ENCODE results near the gene PTPN14.
"Not testable (repeated sequence)": the region's sequence is repeated elsewhere in the genome, so short reads cannot be mapped to it uniquely, and the experiment has no call there.

Gene PTPN14

DNA sequence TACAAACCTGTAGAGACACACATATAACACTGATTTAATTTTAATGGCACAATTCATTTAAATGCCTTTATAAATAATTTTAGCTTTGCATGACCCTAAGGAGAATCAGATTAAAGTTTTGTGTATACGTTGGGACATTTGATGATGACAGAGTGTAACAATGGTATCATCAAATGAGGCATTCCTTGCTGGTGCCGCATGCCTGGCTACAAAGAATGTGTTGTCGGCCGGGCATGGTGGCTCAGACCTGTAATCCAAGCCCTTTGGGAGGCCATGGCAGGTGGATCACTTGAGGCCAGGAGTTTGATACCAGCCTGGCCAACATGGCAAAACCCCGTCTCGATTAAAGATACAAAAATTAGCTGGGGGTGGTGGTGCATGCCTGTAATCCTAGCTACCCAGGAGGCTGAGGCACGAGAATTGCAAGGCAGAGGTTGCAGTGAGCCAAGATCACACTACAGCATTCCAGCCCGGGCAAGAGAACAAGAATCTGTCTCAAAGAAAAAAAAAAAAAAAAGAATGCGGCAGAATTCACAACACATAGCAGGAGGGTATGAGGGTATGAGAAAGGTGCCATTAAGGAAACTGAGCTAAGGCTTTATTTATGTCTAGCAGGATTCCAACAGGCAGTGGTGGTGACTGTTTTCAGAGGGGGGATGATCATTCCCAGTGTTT is 58.9 kb downstream of the PTPN14 start:
- TF ChIP-seq, protein P1, sequence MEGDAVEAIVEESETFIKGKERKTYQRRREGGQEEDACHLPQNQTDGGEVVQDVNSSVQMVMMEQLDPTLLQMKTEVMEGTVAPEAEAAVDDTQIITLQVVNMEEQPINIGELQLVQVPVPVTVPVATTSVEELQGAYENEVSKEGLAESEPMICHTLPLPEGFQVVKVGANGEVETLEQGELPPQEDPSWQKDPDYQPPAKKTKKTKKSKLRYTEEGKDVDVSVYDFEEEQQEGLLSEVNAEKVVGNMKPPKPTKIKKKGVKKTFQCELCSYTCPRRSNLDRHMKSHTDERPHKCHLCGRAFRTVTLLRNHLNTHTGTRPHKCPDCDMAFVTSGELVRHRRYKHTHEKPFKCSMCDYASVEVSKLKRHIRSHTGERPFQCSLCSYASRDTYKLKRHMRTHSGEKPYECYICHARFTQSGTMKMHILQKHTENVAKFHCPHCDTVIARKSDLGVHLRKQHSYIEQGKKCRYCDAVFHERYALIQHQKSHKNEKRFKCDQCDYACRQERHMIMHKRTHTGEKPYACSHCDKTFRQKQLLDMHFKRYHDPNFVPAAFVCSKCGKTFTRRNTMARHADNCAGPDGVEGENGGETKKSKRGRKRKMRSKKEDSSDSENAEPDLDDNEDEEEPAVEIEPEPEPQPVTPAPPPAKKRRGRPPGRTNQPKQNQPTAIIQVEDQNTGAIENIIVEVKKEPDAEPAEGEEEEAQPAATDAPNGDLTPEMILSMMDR (conservative IDR thresholded peaks at IDR 0.05; ENCODE audit: control insufficient read depth, insufficient read depth, low read depth, low read length) = no peak
- peak; percentile 24 for DNase-seq (ENCODE audit: low read depth)

DNA sequence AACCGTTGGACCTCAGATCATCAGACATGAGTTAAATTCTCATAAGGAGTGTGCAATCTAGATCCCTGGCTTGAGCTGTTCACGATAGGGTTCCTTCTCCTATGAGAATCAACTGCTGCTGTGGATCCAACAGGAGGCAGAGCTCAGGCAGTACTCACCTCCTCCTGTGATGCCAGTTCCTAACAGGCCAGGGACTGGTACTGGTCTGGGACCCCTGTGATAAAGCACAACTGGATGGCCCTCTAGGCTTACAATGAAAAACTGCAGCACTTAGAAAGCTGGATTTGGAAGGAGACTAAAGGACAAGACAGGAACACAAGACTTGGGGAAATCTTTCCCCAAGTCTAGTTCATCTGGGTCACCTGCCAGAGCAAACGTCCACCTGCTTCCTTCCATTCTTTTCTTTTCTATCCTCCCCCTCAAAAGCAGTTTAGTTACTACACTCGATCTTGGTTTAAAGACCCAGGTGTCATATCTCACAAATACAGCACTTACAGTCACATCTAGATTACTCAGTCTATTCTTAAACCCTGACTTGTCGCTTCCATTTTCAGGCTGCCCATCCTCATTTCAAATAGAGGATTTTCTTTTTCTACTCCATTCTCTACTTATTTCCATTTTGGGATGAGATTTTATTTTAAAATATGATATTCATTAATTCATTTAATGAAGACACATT is 59.8 kb downstream of the PTPN14 start:
- H3K4me3 ChIP-seq (ENCODE audit: control insufficient read depth, low read depth, low read length) = no peak overlapping the region
- TF ChIP-seq, protein P1 (conservative IDR thresholded peaks at IDR 0.05; ENCODE audit: control insufficient read depth, insufficient read depth, low read depth, low read length) = no peak
- DNase-seq (ENCODE audit: low read depth) = no peak

More for the DNA sequence above, 58.9 kb downstream of the PTPN14 start:
- no peak overlapping the region for H3K4me3 ChIP-seq (ENCODE audit: control insufficient read depth, low read depth, low read length)

DNA sequence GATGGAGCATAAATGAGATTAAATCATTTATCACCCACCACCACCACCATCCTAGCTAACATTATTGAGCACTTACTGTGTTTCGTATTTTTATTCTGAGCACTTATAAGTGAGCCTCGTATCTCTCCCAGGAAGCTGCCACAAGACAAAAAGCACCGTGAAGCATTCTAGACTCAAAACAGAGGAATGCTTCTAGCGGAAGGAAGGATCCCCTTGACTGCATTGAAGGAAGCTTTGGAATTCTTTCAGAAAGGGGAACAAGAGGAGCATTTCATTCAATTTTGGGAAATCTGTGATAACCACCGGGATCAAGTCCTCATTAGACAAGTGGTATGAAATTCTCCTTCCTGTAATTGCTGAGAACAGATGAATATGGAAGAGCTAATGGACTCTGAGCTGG is 66.3 kb downstream of the PTPN14 start:
- TF ChIP-seq, protein P1 (conservative IDR thresholded peaks at IDR 0.05; ENCODE audit: control insufficient read depth, insufficient read depth, low read depth, low read length) = no peak
- DNase-seq (ENCODE audit: low read depth) = no peak

DNA sequence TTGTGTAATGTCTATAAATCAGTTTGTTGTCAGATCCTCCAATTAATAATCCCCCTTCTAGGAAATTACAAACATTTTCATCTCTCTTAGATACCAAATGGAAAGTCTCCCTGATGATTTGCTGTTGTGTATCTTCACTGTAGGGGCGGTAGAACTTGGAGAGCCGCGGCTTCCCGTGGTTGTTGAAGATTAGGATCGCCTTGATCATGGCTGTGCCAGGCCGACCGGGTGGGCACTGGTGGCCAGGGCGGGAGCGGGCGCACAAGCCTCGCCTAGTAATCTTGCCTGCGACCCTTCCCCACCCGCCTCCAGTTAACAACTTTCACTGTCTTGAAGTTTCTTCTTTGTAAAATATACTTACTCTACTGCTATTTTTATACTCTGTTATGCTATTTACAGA is 68.2 kb downstream of the PTPN14 start:
- not testable (repeated sequence) for DNase-seq (ENCODE audit: low read depth); H3K4me3 ChIP-seq (ENCODE audit: control insufficient read depth, low read depth, low read length)

More for the DNA sequence above, 66.3 kb downstream of the PTPN14 start:
- no peak overlapping the region for H3K4me3 ChIP-seq (ENCODE audit: control insufficient read depth, low read depth, low read length)

DNA sequence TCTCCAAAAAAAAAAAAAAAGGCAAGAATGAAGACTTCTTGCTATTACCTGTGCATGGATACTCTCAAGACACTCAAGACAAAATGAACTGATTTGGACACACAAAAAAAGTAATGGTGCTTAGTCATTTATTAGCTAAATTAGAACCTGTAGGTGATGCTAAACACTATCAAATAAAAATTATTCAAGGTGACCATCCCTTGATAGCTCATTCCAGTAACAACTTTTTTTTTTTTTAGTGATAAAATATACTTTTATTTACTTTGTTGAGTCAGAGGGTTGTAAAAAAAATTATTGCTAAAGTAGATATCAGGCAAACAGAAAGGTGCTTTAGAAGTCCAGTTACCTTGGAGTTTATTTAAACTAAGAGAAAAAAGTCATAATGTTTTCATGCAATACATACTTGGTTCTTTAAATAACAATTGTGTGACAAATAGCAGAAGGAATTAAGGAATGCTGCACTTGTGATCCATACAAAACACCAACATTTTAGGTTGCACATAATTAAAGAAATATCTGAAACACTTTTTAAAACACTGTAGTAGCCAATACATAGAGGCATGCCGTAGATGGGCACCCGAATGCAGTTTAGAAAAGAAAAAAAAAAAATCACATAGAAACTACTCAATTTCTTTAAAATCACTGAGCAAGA is 69.3 kb downstream of the PTPN14 start:
- H3K4me3 ChIP-seq (ENCODE audit: control insufficient read depth, low read depth, low read length); DNase-seq (ENCODE audit: low read depth): not testable (repeated sequence)

DNA sequence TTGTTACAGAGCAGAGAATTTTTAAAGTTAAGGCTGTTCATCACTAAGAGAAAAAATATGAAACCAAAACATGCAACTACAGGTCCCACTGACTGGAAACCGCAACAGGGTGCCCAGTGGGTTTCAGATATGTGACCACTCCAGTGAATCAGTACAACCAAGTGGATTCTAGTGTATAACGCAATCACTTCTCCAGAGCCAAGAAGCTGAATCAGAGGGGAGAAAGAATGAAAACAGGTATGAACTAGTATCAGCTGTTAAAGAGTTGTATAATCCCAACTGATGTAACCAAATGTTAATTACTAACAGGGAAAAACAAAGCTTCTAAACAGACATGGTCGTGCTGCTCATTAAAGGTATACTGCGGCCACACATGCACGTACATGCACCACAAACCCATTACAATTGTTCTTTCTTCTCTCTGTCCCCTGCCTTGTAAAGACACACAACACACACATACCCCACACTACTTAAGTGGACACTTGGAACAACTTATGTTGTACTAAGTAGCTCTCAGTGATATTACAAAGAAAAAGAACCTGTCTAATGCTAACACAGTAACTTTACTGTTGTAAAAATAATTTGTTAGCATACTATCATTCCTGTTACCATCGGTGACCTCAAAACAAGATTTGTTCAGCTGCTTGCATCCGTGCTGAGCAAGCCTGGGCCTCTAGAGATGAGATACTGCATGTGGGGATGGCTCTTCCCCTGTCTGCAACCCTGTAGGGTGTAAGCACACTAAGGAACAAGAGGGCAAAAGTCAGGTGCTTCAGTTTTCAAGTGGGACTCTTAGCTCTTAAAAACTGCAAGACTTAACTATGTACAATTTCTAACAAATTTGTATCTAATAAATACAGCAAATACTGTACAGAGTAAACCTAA is 74.2 kb downstream of the PTPN14 start:
- TF ChIP-seq, protein P1 (conservative IDR thresholded peaks at IDR 0.05; ENCODE audit: control insufficient read depth, insufficient read depth, low read depth, low read length) = no peak
- no peak overlapping the region for H3K4me3 ChIP-seq (ENCODE audit: control insufficient read depth, low read depth, low read length)
- DNase-seq (ENCODE audit: low read depth) = peak; percentile 92

DNA sequence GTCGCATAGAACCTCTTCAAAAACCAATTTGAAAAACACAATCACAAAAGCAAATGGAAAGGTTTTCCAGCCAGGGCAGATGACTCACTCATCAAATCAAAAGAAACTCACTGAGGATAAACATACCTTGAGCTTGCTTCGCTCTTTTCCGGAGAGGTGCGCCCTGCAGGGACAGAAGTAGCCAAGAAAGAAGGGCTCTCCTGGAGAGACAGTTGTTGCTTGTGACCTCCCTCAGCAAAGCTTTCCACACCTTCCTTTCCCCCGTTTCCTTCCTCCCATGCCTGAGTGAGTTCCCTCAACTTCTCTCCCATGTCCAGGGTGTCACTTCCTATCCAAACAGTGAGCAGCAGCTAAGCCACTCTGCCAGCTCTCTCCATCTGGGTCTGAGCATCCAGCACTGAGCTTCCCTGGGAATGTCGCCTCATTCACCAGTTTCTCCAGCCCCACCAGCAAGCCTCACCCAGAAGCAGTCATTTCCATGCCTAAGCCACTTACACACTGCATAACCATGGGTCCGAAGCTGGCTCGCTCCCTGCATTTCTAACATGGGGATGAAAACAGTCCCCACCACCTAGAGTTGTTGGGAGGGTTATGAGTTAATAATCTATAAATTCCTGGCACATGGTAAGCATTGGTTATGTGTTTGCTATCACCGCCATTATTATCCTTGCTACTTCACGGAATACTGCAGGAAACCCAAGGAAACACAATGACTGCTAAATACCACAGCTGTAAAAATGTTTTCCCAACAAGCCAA is 75.0 kb downstream of the PTPN14 start:
- TF ChIP-seq, protein P1 (conservative IDR thresholded peaks at IDR 0.05; ENCODE audit: control insufficient read depth, insufficient read depth, low read depth, low read length) = no peak
- no peak for DNase-seq (ENCODE audit: low read depth)
- no peak overlapping the region for H3K4me3 ChIP-seq (ENCODE audit: control insufficient read depth, low read depth, low read length)
